GM20000 (cell line): ENCODE measurements around the gene PICALM.

ENCODE experiments used
- DNase-seq: peaks from one replicate; pipeline ENCODE4 v3.0.0; 2012; ENCODE audit warnings: low spot score
- CTCF ChIP-seq: IDR thresholded peaks from 2 replicates; pipeline ENCODE4 v1.5.1; 2012; ENCODE audit warnings: mild to moderate bottlenecking, control low read depth; ENCODE audit errors: extremely low read depth, missing control alignments

PICALM gene

GRCh38 chr11:86068951-86069407 lies at the start of gene PICALM:
PICALM (minus strand) TSS chr11:86069084; CDS start chr11:86068780, 304 bp downstream.
- TF ChIP-seq CTCF, result no peak
- DNase-seq, result peak; percentile 96

- no peak for DNase-seq
- TF ChIP-seq CTCF, result no peak
These were observed 49.4 kb upstream of the PICALM start for GRCh38 chr11:86118253-86118652.

- TF ChIP-seq CTCF, result no peak
- no peak for DNase-seq
These were observed 48.8 kb upstream of the PICALM start for GRCh38 chr11:86117712-86118063.

GRCh38 chr11:86117001-86117711 lies 48.3 kb upstream of the PICALM start:
- DNase-seq, result no peak
- TF ChIP-seq CTCF, result no peak

- DNase-seq, result peak; percentile 86
These were observed 47.5 kb upstream of the PICALM start for GRCh38 chr11:86116386-86116726.

GRCh38 chr11:86115542-86116385 lies 46.9 kb upstream of the PICALM start:
- no peak for DNase-seq
- TF ChIP-seq CTCF, result no peak

More at GRCh38 chr11:86116386-86116726, 47.5 kb upstream of the PICALM start:
- TF ChIP-seq CTCF, result no peak

- TF ChIP-seq CTCF, result no peak
- DNase-seq, result no peak
These were observed 40.2 kb upstream of the PICALM start for GRCh38 chr11:86108890-86109638.
